Endothelial cell of umbilical vein (primary cell): ENCODE results near the gene ACBD6. TPM values are rescaled to one million over a fixed set of nuclear protein-coding genes. Genes with fewer than 3 reads are reported as not detected.

ENCODE experiments used
- BruUV-seq: library from RNA; stranded (reverse); fragments of 400-500 nt; replicated peaks from 2 replicates; lab custom pipeline; 2021; lab: Mats Ljungman, UMichigan
- CTCF ChIA-PET: fragments of 300-600, 350-600 bp; sonication (Branson Sonifier 250); formaldehyde crosslinking; loops from one replicate; lab custom pipeline; 2021; ENCODE audit warnings: antibody characterized with exemption, inconsistent platforms; lab: Charles Lee
- POLR2A ChIA-PET: fragments of 300-600, 350-600 bp; sonication (Branson Sonifier 250); formaldehyde crosslinking; loops from one replicate; lab custom pipeline; 2021; ENCODE audit warnings: antibody characterized with exemption, inconsistent platforms; lab: Charles Lee
- DNase-seq: peaks from one replicate; pipeline ENCODE4 v3.0.0-alpha.2; 2011; ENCODE audit warnings: low read depth, low spot score
- FAIRE-seq: peaks from 2 replicates; lab custom pipeline; 2011; peaks lifted over from hg19 to GRCh38; lab: Jason Lieb, UNC
- H2AFZ ChIP-seq: 2 replicates; pipeline ENCODE4 v1.6.0; 2012; ENCODE audit warnings: low read depth, low read length, control low read depth, inconsistent platforms
- H3K27ac ChIP-seq: 2 replicates; pipeline ENCODE4 v1.5.1; 2011; ENCODE audit warnings: low read depth, mild to moderate bottlenecking, control low read depth, low read length, moderate library complexity; ENCODE audit not compliant: insufficient read depth
- H3K27me3 ChIP-seq, 2 experiments: 2 replicates each; pipeline versions ENCODE4 v1.6.0 to v1.6.1; 2011; ENCODE audit warnings: low read length in 2 of 2, mixed read lengths in 1 of 2; ENCODE audit not compliant: control insufficient read depth in 2 of 2, insufficient read depth in 2 of 2
- H3K36me3 ChIP-seq, 2 experiments: 2 replicates in 1 of 2; 3 replicates in 1 of 2; pipeline ENCODE4 v1.5.1; 2011; ENCODE audit warnings: low read length in 2 of 2, mild to moderate bottlenecking in 1 of 2, moderate library complexity in 1 of 2; ENCODE audit not compliant: control insufficient read depth in 2 of 2, insufficient read depth in 2 of 2; ENCODE audit errors: extremely low read depth in 1 of 2
- H3K4me1 ChIP-seq: 3 replicates; pipeline ENCODE4 v1.5.1; 2011; ENCODE audit warnings: mild to moderate bottlenecking, low read length; ENCODE audit not compliant: control insufficient read depth, insufficient read depth; ENCODE audit errors: extremely low read depth
- H3K4me2 ChIP-seq: 2 replicates; pipeline ENCODE4 v1.6.1; 2011; ENCODE audit warnings: low read length, control low read depth, mixed read lengths; ENCODE audit not compliant: insufficient read depth
- H3K4me3 ChIP-seq, 3 experiments: fragments of 200-600 bp in 1 of 3; sonication (generic), shearing (Covaris generic) in 1 of 3; replicated peaks in 1 of 3; 2 replicates each; pipeline ENCODE4 v1.5.1; 2011 to 2016; ENCODE audit warnings: control low read depth in 3 of 3, low read length in 3 of 3, mild to moderate bottlenecking in 2 of 3, inconsistent platforms in 1 of 3, low read depth in 1 of 3, moderate library complexity in 1 of 3; ENCODE audit not compliant: insufficient read depth in 1 of 3
- H3K79me2 ChIP-seq: 2 replicates; pipeline ENCODE4 v1.6.0; 2012; ENCODE audit warnings: low read length, inconsistent platforms; ENCODE audit not compliant: control insufficient read depth, insufficient read depth
- H3K9ac ChIP-seq: replicated peaks from 2 replicates; pipeline ENCODE3; 2011; ENCODE audit warnings: low read length, control low read depth; ENCODE audit not compliant: insufficient read depth; ENCODE audit errors: extremely low read depth
- H3K9me1 ChIP-seq: replicated peaks from 3 replicates; pipeline ENCODE4 v1.6.0; 2011; ENCODE audit warnings: mild to moderate bottlenecking, low read length; ENCODE audit not compliant: control insufficient read depth, insufficient read depth; ENCODE audit errors: extremely low read depth
- H3K9me3 ChIP-seq: replicated peaks from 2 replicates; pipeline ENCODE4 v1.5.1; 2012; ENCODE audit warnings: low read length, inconsistent platforms; ENCODE audit not compliant: control insufficient read depth, insufficient read depth
- H4K20me1 ChIP-seq: replicated peaks from 2 replicates; pipeline ENCODE3; 2011; ENCODE audit warnings: mild to moderate bottlenecking, low read length; ENCODE audit not compliant: control insufficient read depth, insufficient read depth; ENCODE audit errors: extremely low read depth
- EZH2 ChIP-seq: IDR thresholded peaks from 2 replicates; pipeline ENCODE4 v1.6.1; 2012; ENCODE audit warnings: borderline replicate concordance, low read depth, mild to moderate bottlenecking, moderate library complexity, low read length, inconsistent platforms; ENCODE audit not compliant: severe bottlenecking
- FOS ChIP-seq: IDR thresholded peaks from 2 replicates; pipeline ENCODE4 v1.6.1; 2011; ENCODE audit warnings: mild to moderate bottlenecking, low read length, moderate library complexity, borderline replicate concordance; ENCODE audit not compliant: insufficient read depth
- GATA2 ChIP-seq: IDR thresholded peaks from 2 replicates; pipeline ENCODE4 v1.7.0; 2011; ENCODE audit warnings: low read depth, mild to moderate bottlenecking, moderate library complexity, mixed read lengths, low read length; ENCODE audit not compliant: insufficient read length, insufficient read depth
- JUN ChIP-seq: IDR thresholded peaks from 2 replicates; pipeline ENCODE4 v1.6.1; 2011; ENCODE audit warnings: borderline replicate concordance, low read depth; ENCODE audit not compliant: insufficient read length, insufficient read depth
- MYC ChIP-seq: IDR thresholded peaks from one replicate; pipeline ENCODE4 v1.6.1; 2011; ENCODE audit warnings: mild to moderate bottlenecking, low read depth, low read length
- POLR2A ChIP-seq: IDR thresholded peaks from 2 replicates; pipeline ENCODE4 v1.6.1; 2012; ENCODE audit warnings: low read depth, mild to moderate bottlenecking, control low read depth, low read length
- POLR2AphosphoS5 ChIP-seq: IDR thresholded peaks from 2 replicates; pipeline ENCODE4 v1.6.1; 2012; ENCODE audit warnings: low read depth, mild to moderate bottlenecking, control low read depth, low read length, moderate library complexity; ENCODE audit not compliant: insufficient read depth
- dilution Hi-C: fragments of 300-500 bp; cut with MboI; formaldehyde crosslinking; loops from one replicate; pipeline ENCODE4 v1.15.0; 2019; ENCODE audit warnings: low sequenced_read_pairs; ENCODE audit not compliant: extremely low pct_ligation_motif_present
- intact Hi-C: fragments of 100-400 bp; cut with micrococcal nuclease; formaldehyde crosslinking; loops from one replicate; pipeline ENCODE4 v1.10.0; 2022
- polyA plus RNA-seq, 4 experiments: library from polyadenylated mRNA; depleted of rRNA in 3 of 4; stranded (reverse) in 3 of 4; unstranded in 1 of 4; fragments of >200 nt; gene quantifications; 2 replicates each; pipeline versions ENCODE4 v1.2.1 to v1.2.3, GENCODE V29; 2011 to 2012; ENCODE audit warnings: missing spikeins in 1 of 4
- total RNA-seq: library from RNA; stranded (reverse); gene quantifications from 2 replicates; pipeline ENCODE4 v1.2.3, GENCODE V29; 2021
- TF ChIP-seq, protein P1 (sequence below), 2 donors: IDR thresholded peaks; 1 replicate in 1 of 2; 2 replicates in 1 of 2; pipeline ENCODE4 v1.5.1; 2011; ENCODE audit warnings: low read length in 2 of 2, mild to moderate bottlenecking in 2 of 2, moderate library complexity in 2 of 2, control low read depth in 1 of 2, inconsistent platforms in 1 of 2, low read depth in 1 of 2; ENCODE audit not compliant: insufficient read depth in 1 of 2; ENCODE audit errors: extremely low read depth in 1 of 2
- TF ChIP-seq, protein P2 (sequence below): IDR thresholded peaks from 2 replicates; pipeline ENCODE4 v1.6.1; 2011; ENCODE audit not compliant: insufficient read depth, insufficient read length

Gene ACBD6
- total and polyA plus RNA-seq, 2 donors (not counting 3 experiments of a cell fraction or from before 2014, with no cell fraction given): 55.6 to 56.4 TPM

DNA sequence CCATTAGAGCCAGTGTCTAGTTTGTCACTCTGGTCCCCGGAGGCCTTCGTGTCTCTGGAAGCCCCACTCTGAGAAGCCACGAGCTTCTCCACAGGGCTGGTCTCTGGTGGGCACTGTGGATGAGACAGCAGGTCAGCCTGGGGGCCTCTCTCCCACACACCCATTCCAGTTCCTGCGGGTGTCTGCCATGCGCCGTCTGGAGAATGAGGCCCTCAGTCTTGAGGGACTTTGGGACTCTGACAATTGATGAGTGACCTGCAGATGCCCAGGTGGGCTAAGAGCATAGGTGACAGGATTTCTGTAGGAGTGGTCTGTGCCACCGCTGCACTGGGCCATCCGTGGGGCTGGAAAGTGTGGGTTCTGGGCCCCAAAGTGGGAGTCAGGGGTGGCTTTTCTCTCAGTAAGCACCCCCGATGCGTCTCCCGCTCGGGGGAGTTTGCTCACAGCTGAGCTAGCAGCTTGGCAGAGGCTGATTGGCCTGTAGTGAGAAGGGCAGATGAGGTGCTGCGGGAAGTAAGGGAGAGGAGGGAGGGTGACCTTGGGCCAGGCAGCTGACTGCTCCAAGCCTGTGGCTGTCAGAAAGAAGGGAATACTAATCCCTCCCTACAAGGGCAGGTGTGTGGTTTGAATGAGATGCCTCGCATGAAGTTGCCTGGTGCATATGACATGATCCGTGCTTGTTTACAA, 245.9 kb downstream of the ACBD6 start:
- Histone ChIP-seq H3K79me2 (no peaks in the 10 kb centered on the region), H3K4me3 (no peak overlapping the region), H3K9me3 (no peaks in the 10 kb centered on the region), H2AFZ (no peak overlapping the region), H3K4me1 (no peaks in the 10 kb centered on the region), H3K36me3 (no peaks in the 10 kb centered on the region), H3K9me1 (no peaks in the 10 kb centered on the region), H3K4me2 (no peak overlapping the region), H3K9ac (no peak overlapping the region), H3K27me3 (no peaks in the 10 kb centered on the region), H4K20me1 (no peaks in the 10 kb centered on the region), H3K27ac (no peak overlapping the region)
- DNase-seq (no peak), FAIRE-seq (no peak)
- ChIA-PET POLR2A (no interaction called here), CTCF (no interaction called here)
- TF ChIP-seq, protein P1, sequence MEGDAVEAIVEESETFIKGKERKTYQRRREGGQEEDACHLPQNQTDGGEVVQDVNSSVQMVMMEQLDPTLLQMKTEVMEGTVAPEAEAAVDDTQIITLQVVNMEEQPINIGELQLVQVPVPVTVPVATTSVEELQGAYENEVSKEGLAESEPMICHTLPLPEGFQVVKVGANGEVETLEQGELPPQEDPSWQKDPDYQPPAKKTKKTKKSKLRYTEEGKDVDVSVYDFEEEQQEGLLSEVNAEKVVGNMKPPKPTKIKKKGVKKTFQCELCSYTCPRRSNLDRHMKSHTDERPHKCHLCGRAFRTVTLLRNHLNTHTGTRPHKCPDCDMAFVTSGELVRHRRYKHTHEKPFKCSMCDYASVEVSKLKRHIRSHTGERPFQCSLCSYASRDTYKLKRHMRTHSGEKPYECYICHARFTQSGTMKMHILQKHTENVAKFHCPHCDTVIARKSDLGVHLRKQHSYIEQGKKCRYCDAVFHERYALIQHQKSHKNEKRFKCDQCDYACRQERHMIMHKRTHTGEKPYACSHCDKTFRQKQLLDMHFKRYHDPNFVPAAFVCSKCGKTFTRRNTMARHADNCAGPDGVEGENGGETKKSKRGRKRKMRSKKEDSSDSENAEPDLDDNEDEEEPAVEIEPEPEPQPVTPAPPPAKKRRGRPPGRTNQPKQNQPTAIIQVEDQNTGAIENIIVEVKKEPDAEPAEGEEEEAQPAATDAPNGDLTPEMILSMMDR (IDR thresholded peaks at IDR 0.05; ENCODE audit: extremely low read depth in 1 of 2, insufficient read depth in 1 of 2, low read depth in 1 of 2, low read length in 2 of 2): no peak
- TF ChIP-seq POLR2AphosphoS5 (no peak), POLR2A (no peak), EZH2 (no peak), JUN (no peak), GATA2 (no peak), FOS (no peak), MYC (no peak)
- TF ChIP-seq, protein P2, sequence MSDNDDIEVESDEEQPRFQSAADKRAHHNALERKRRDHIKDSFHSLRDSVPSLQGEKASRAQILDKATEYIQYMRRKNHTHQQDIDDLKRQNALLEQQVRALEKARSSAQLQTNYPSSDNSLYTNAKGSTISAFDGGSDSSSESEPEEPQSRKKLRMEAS: no peak
- intact Hi-C loops: no loop called here
- no TSS peak for BruUV-seq
- dilution Hi-C loops: no loop called here
